ENCODE data around the gene TCFL5. TPM values are rescaled to one million over a fixed set of nuclear protein-coding genes. Genes with fewer than 3 reads are reported as not detected.

Gene TCFL5
- total and polyA plus RNA-seq, 10 of the 15 experiments (the other 5 are each of a cell fraction or from before 2014, with no cell fraction given), result 0.48 to 8.1 (median 3.8) TPM

- in situ Hi-C loops (cut with MboI) (no loop called here), intact Hi-C loops (cut with micrococcal nuclease; ENCODE audit: unreplicated experiment) (loop anchor here (5.0 kb wide), 2 partner anchors 152 to 302 kb away; no protein-coding TSS in a partner anchor)
- Histone ChIP-seq H3K4me2 (ENCODE audit: control insufficient read depth, insufficient read depth) (peak within 1 kb of the TSS; percentile 92), H3K36me3 (ENCODE audit: control insufficient read depth in 2 of 2, insufficient read depth in 2 of 2, low read length in 1 of 2) (peaks cover 10 to 17% of the 10 kb centered on the region in 2 experiments; a peak in 3 of 4 replicates), H3K4me1 (ENCODE audit: control insufficient read depth, insufficient read depth, low read length) (peaks cover 18% of the 10 kb centered on the region), H3K9me3 (replicated peaks; ENCODE audit: control insufficient read depth, insufficient read depth, low read length) (no peaks in the 10 kb centered on the region), H3K27ac (ENCODE audit: control insufficient read depth, insufficient read depth) (peak within 1 kb of the TSS; percentile 66), H4K20me1 (ENCODE audit: control insufficient read depth, insufficient read depth) (no peaks in the 10 kb centered on the region), H3K27me3 (replicated peaks in 1 of 2; ENCODE audit: control insufficient read depth in 2 of 2, insufficient read depth in 2 of 2, low read length in 1 of 2) (no peaks in the 10 kb centered on the region), H3K9ac (ENCODE audit: control insufficient read depth, insufficient read depth, low read length) (peak within 1 kb of the TSS; percentile 86), H3K4me3 (peak within 1 kb of the TSS; percentile 96), H2AFZ (ENCODE audit: control insufficient read depth, low read depth, low read length) (peak within 1 kb of the TSS; percentile 85), H3K79me2 (ENCODE audit: control insufficient read depth, insufficient read depth, low read length) (peaks cover 25% of the 10 kb centered on the region)
- DNase-seq (ENCODE audit: low read depth, low spot score), result no peak
- ChIA-PET POLR2A (interaction anchor here (0.9 to 2.0 kb wide), 3 partner anchors 8 to 13 kb away, joined by 4 to 11 read pairs (median 6); partner anchors contain the start of gene MRGBP), SMC1A (ENCODE audit: uncharacterized antibody, unreplicated experiment) (no interaction called here), RAD21 (ENCODE audit: unreplicated experiment) (interaction anchor here (0.6 to 1.0 kb wide), 2 partner anchors 11 to 418 kb away, joined by 3 to 9 read pairs; partner anchors contain the start of gene RPS21), CTCF (interaction anchor here (0.6 to 4.4 kb wide), 2 partner anchors 9 to 305 kb away, joined by 3 to 43 read pairs; partner anchors contain the start of gene MRGBP)
- FAIRE-seq, result no peak
- no TSS peak for BruUV-seq (replicated peaks)
- peak; percentile 58 for ATAC-seq
- WGBS (ENCODE audit: insufficient coverage, insufficient replicate concordance, low lambda C conversion rate, missing lambda C conversion rate), result 2% methylated on average over 23 of the region's 77 CpGs
- TF ChIP-seq TCF3 (IDR thresholded peaks at IDR 0.05; ENCODE audit: borderline replicate concordance, insufficient read depth, low read depth, low read length) (no peak), TCF7 (IDR thresholded peaks at IDR 0.05; ENCODE audit: borderline replicate concordance) (no peak), ATF2 (IDR thresholded peaks at IDR 0.05; ENCODE audit: low read length) (no peak), YBX1 (IDR thresholded peaks at IDR 0.05) (no peak), EGR1 (IDR thresholded peaks at IDR 0.05; ENCODE audit: borderline replicate concordance in 1 of 2, low read depth in 2 of 2, low read length in 2 of 2) (peak in 1 of 2 experiments; percentile 61; a peak in 1 of 3 replicates), PAX5 (IDR thresholded peaks at IDR 0.05; ENCODE audit: borderline replicate concordance, low read depth, low read length) (0 out of 2 replicates have a peak, but pooled peaks have one; percentile 16), DPF2 (IDR thresholded peaks at IDR 0.05) (peak; percentile 77), MXI1 (IDR thresholded peaks at IDR 0.05; ENCODE audit: low read depth, low read length) (peak; percentile 42; the same call in 1 of the 2 replicates), IKZF1 (conservative IDR thresholded peaks at IDR 0.05) (peak; percentile 74), ETV6 (conservative IDR thresholded peaks at IDR 0.05 in 1 of 2, IDR thresholded peaks at IDR 0.05 in 1 of 2; ENCODE audit: borderline replicate concordance in 1 of 2, low read depth in 1 of 2) (peak in 1 of 2 experiments; percentile 70; a peak in 2 of 4 replicates), WRNIP1 (IDR thresholded peaks at IDR 0.05; ENCODE audit: borderline replicate concordance, low read depth, low read length) (no peak), SUZ12 (IDR thresholded peaks at IDR 0.05; ENCODE audit: unreplicated experiment) (no peak), ZBTB4 (CRISPR knock-in tag; IDR thresholded peaks at IDR 0.05) (no peak), BHLHE40 (IDR thresholded peaks at IDR 0.05; ENCODE audit: borderline replicate concordance in 1 of 2, low read depth in 2 of 2, low read length in 1 of 2) (0 out of 4 replicates have a peak, but pooled peaks of 1 of the 2 experiments have one; percentile 32), NFYB (IDR thresholded peaks at IDR 0.05; ENCODE audit: insufficient read depth, low read depth, low read length) (no peak), NR2F1 (conservative IDR thresholded peaks at IDR 0.05) (peak; percentile 24; the same call in 1 of the 2 replicates), SPI1 (IDR thresholded peaks at IDR 0.05; ENCODE audit: borderline replicate concordance, insufficient read depth, low read depth, low read length) (peak; percentile 65)
Observed at GRCh38 chr20:62804627-62805154, 56.9 kb downstream of the TCFL5 start, which contains the start of gene OGFR. TSS of gene OGFR (plus strand) at chr20:62804835. CDS start at chr20:62804860, 25 bp downstream.
